T-helper 1 cell treated with Interleukin-12 subunit alpha and Interleukin-12 subunit beta and Interleukin-4 antibody, amounts not matched to agents 30 μg/mL and 1 μg/mL, for 36 hours (primary cell): ENCODE results near the gene SLC16A6.
"Not testable (repeated sequence)": the region's sequence is repeated elsewhere in the genome, so short reads cannot be mapped to it uniquely, and the experiment has no call there.

Experiments
- H3K27ac Mint-ChIP-seq: one replicate; pipeline ENCODE4 v1.8.0; 2021; ENCODE audit warnings: mild to moderate bottlenecking, mixed read lengths
- H3K27me3 Mint-ChIP-seq: one replicate; pipeline ENCODE4 v1.8.0; 2021; ENCODE audit warnings: low read depth, mixed read lengths
- H3K36me3 Mint-ChIP-seq: one replicate; pipeline ENCODE4 v1.8.0; 2021; ENCODE audit warnings: low read depth, mixed read lengths
- H3K4me1 Mint-ChIP-seq: one replicate; pipeline ENCODE4 v1.8.0; 2021; ENCODE audit warnings: low read depth, mixed read lengths
- H3K4me3 Mint-ChIP-seq: one replicate; pipeline ENCODE4 v1.8.0; 2021; ENCODE audit warnings: mild to moderate bottlenecking, moderate library complexity, mixed read lengths
- H3K9me3 Mint-ChIP-seq: one replicate; pipeline ENCODE4 v1.8.0; 2021; ENCODE audit warnings: mixed read lengths

SLC16A6 gene

GRCh38 chr17:68319410-68320162 lies 28.7 kb upstream of the SLC16A6 start:
- no peak overlapping the region for H3K4me3 Mint-ChIP-seq

GRCh38 chr17:68318103-68318991 lies 27.4 kb upstream of the SLC16A6 start:
- H3K27ac Mint-ChIP-seq: no peak overlapping the region
- peaks cover 7% of the 10 kb centered on the region for H3K36me3 Mint-ChIP-seq
- H3K9me3 Mint-ChIP-seq: no peaks in the 10 kb centered on the region
- no peaks in the 10 kb centered on the region for H3K27me3 Mint-ChIP-seq
- peaks cover 16% of the 10 kb centered on the region for H3K4me1 Mint-ChIP-seq
- no peak overlapping the region for H3K4me3 Mint-ChIP-seq

More at GRCh38 chr17:68319410-68320162, 28.7 kb upstream of the SLC16A6 start:
- H3K36me3 Mint-ChIP-seq: peaks cover 7% of the 10 kb centered on the region
- no peaks in the 10 kb centered on the region for H3K9me3 Mint-ChIP-seq
- H3K27me3 Mint-ChIP-seq: no peaks in the 10 kb centered on the region
- no peak overlapping the region for H3K27ac Mint-ChIP-seq
- peaks cover 19% of the 10 kb centered on the region for H3K4me1 Mint-ChIP-seq

GRCh38 chr17:68317458-68317857 lies 26.5 kb upstream of the SLC16A6 start:
- no peak overlapping the region for H3K4me3 Mint-ChIP-seq
- no peaks in the 10 kb centered on the region for H3K9me3 Mint-ChIP-seq
- no peak overlapping the region for H3K27ac Mint-ChIP-seq
- H3K27me3 Mint-ChIP-seq: no peaks in the 10 kb centered on the region
- peaks cover 7% of the 10 kb centered on the region for H3K36me3 Mint-ChIP-seq
- H3K4me1 Mint-ChIP-seq: peaks cover 19% of the 10 kb centered on the region

- Mint-ChIP-seq H3K27ac (no peak overlapping the region), H3K27me3 (no peaks in the 10 kb centered on the region), H3K4me1 (peaks cover 27% of the 10 kb centered on the region), H3K4me3 (no peak overlapping the region), H3K36me3 (peaks cover 7% of the 10 kb centered on the region), H3K9me3 (no peaks in the 10 kb centered on the region)
Measured at GRCh38 chr17:68315930-68316329, 25.0 kb upstream of the SLC16A6 start.

GRCh38 chr17:68314916-68315535 lies 24.1 kb upstream of the SLC16A6 start:
- Mint-ChIP-seq H3K27ac (no peak overlapping the region), H3K4me1 (peaks cover 35% of the 10 kb centered on the region), H3K9me3 (no peaks in the 10 kb centered on the region), H3K36me3 (peaks cover 7% of the 10 kb centered on the region), H3K27me3 (no peaks in the 10 kb centered on the region), H3K4me3 (no peak overlapping the region)

- Mint-ChIP-seq H3K27me3 (no peaks in the 10 kb centered on the region), H3K36me3 (peaks cover 2% of the 10 kb centered on the region), H3K4me3 (no peak overlapping the region), H3K27ac (no peak overlapping the region), H3K4me1 (peaks cover 28% of the 10 kb centered on the region), H3K9me3 (no peaks in the 10 kb centered on the region)
Measured at GRCh38 chr17:68310152-68310551, 19.2 kb upstream of the SLC16A6 start.

GRCh38 chr17:68309066-68309670 lies 18.2 kb upstream of the SLC16A6 start:
- H3K27ac Mint-ChIP-seq, H3K36me3 Mint-ChIP-seq, H3K27me3 Mint-ChIP-seq, H3K9me3 Mint-ChIP-seq, H3K4me3 Mint-ChIP-seq: not testable (repeated sequence)
- H3K4me1 Mint-ChIP-seq: peaks cover 24% of the 10 kb centered on the region

GRCh38 chr17:68308486-68308885 lies 17.6 kb upstream of the SLC16A6 start:
- not testable (repeated sequence) for H3K9me3 Mint-ChIP-seq, H3K27me3 Mint-ChIP-seq, H3K27ac Mint-ChIP-seq, H3K4me3 Mint-ChIP-seq, H3K36me3 Mint-ChIP-seq
- H3K4me1 Mint-ChIP-seq: peaks cover 22% of the 10 kb centered on the region

GRCh38 chr17:68307443-68307842 lies 16.5 kb upstream of the SLC16A6 start:
- Mint-ChIP-seq H3K4me3 (no peak overlapping the region), H3K9me3 (no peaks in the 10 kb centered on the region), H3K36me3 (peaks cover 2% of the 10 kb centered on the region), H3K27me3 (no peaks in the 10 kb centered on the region), H3K27ac (no peak overlapping the region), H3K4me1 (peaks cover 18% of the 10 kb centered on the region)

- H3K36me3 Mint-ChIP-seq: peaks cover 2% of the 10 kb centered on the region
- peaks cover 17% of the 10 kb centered on the region for H3K4me1 Mint-ChIP-seq
- H3K4me3 Mint-ChIP-seq: no peak overlapping the region
- no peak overlapping the region for H3K27ac Mint-ChIP-seq
- no peaks in the 10 kb centered on the region for H3K9me3 Mint-ChIP-seq
- no peaks in the 10 kb centered on the region for H3K27me3 Mint-ChIP-seq
Measured at GRCh38 chr17:68306819-68307218, 15.9 kb upstream of the SLC16A6 start.

GRCh38 chr17:68305142-68305541 lies 14.2 kb upstream of the SLC16A6 start:
- Mint-ChIP-seq H3K27ac (no peak overlapping the region), H3K9me3 (no peaks in the 10 kb centered on the region), H3K4me3 (no peak overlapping the region), H3K4me1 (peaks cover 8% of the 10 kb centered on the region), H3K27me3 (peaks cover 5% of the 10 kb centered on the region), H3K36me3 (peaks cover 2% of the 10 kb centered on the region)

- no peaks in the 10 kb centered on the region for H3K9me3 Mint-ChIP-seq
- peaks cover 8% of the 10 kb centered on the region for H3K27me3 Mint-ChIP-seq
- H3K27ac Mint-ChIP-seq: no peak overlapping the region
- no peak overlapping the region for H3K4me3 Mint-ChIP-seq
- peaks cover 6% of the 10 kb centered on the region for H3K4me1 Mint-ChIP-seq
- peaks cover 2% of the 10 kb centered on the region for H3K36me3 Mint-ChIP-seq
Measured at GRCh38 chr17:68304706-68305105, 13.8 kb upstream of the SLC16A6 start.

- H3K4me1 Mint-ChIP-seq: peaks cover 9% of the 10 kb centered on the region
- H3K27me3 Mint-ChIP-seq: peaks cover 13% of the 10 kb centered on the region
- H3K9me3 Mint-ChIP-seq: no peaks in the 10 kb centered on the region
- H3K4me3 Mint-ChIP-seq: no peak overlapping the region
- H3K36me3 Mint-ChIP-seq: peaks cover 3% of the 10 kb centered on the region
- no peak overlapping the region for H3K27ac Mint-ChIP-seq
Measured at GRCh38 chr17:68302666-68303065, 11.7 kb upstream of the SLC16A6 start.

- no peak overlapping the region for H3K27ac Mint-ChIP-seq
- H3K36me3 Mint-ChIP-seq: peaks cover 4% of the 10 kb centered on the region
- H3K9me3 Mint-ChIP-seq: no peaks in the 10 kb centered on the region
- peaks cover 14% of the 10 kb centered on the region for H3K4me1 Mint-ChIP-seq
- peaks cover 13% of the 10 kb centered on the region for H3K27me3 Mint-ChIP-seq
- no peak overlapping the region for H3K4me3 Mint-ChIP-seq
Measured at GRCh38 chr17:68302066-68302564, 11.2 kb upstream of the SLC16A6 start.
